C4-2B (cell line): ENCODE data around the gene CDKN1A.

ENCODE experiments used
- H3K27ac ChIP-seq: fragments of 450-650 bp; 2 replicates; pipeline ENCODE4 v1.5.1; 2017
- CTCF ChIP-seq: fragments of 450-650 bp; conservative IDR thresholded peaks from 2 replicates; pipeline ENCODE4 v1.5.1; 2017; ENCODE audit warnings: mild to moderate bottlenecking
- ZFX ChIP-seq: fragments of 450-650 bp; IDR thresholded peaks from 2 replicates; pipeline ENCODE4 v1.6.1; 2017

Gene CDKN1A

DNA sequence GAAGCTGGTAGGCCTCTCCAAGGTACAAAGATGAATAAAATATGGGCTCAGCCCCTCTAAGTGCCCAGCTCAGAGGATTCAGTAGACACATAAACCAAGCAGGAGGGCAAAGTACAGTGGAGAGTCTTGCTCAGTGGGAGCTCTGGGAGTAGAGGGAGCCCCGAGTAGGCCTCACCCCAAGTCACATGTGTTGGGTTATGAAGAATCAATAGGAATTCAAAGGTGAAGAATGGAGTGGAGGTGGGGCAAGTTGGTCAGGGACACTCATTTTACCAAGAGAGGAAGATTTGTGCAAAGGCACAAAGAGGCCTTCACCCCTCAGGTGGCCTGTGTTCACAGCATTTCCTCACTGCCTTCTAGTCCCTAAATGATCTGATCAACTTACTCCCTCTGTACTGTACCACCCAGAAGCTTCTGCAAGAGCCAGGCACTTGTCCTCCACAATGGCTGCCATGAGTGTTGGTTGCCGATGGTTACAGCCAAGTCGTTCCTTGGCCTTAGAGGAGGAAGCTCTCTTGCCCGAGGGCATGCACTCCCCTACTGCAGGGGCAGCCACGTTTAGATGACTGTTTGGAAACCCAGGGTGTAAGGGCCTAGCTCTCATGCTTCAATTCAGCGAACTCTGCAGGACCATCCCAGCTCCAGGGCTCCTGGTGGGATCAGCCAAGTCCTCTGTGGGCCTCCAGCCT, 6.7 kb upstream of the CDKN1A start:
- no peak overlapping the region for H3K27ac ChIP-seq
- TF ChIP-seq CTCF (no peak), ZFX (no peak)

DNA sequence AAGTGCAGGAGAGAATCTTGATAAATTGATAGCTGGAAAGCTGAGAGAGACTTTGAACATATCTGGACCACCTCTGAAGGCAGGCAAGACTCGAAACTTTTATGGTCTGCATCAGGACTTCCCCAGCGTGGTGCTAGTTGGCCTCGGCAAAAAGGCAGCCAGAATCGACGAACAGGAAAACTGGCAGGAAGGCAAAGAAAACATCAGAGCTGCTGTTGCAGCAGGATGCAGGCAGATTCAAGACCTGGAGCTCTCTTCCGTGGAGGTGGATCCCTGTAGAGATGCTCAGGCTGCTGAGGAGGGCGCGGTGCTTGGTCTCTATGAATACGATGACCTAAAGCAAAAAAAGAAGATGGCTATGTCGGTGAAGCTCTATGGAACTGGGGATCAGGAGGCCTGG, 4.6 kb upstream of the CDKN1A start:
- TF ChIP-seq ZFX (no peak), CTCF (no peak)
- H3K27ac ChIP-seq: no peak overlapping the region

DNA sequence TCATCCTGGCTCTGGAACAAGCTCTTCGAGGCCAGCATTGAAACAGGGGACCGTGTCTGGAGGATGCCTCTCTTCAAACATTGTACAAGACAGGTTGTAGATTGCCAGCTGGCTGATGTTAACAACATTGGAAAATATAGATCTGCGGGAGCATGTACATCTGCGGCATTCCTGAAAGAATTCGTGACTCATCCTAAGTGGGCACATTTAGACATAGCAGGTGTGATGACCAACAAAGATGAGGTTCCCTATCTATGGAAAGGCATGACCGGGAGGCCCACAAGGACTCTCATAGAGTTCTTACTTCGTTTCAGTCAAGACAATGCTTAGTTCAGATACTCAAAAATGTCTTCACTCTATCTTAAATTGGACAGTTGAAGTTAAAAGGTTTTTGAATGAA, 3.6 kb upstream of the CDKN1A start:
- TF ChIP-seq ZFX: no peak
- no peak for TF ChIP-seq CTCF
- no peak overlapping the region for H3K27ac ChIP-seq

GRCh38 chr6:36676141-36677058, 2.1 kb upstream of the CDKN1A start:
- TF ChIP-seq CTCF: no peak
- peak overlapping the region; percentile 84 for H3K27ac ChIP-seq

GRCh38 chr6:36677059-36677749, 1.3 kb upstream of the CDKN1A start:
- peak overlapping the region; percentile 84 for H3K27ac ChIP-seq
- TF ChIP-seq ZFX (no peak), CTCF (no peak)

GRCh38 chr6:36677753-36678487, 594 bp upstream of the CDKN1A start:
- peak overlapping the region; percentile 84 for H3K27ac ChIP-seq
- TF ChIP-seq CTCF: no peak
- TF ChIP-seq ZFX: no peak
